NK-92 treated with Interleukin-12 subunit alpha and Interleukin-12 subunit beta, amount 100 ng/mL, for 24 hours (cell line): ENCODE measurements around the gene SAMD3.
"Not testable (repeated sequence)": the region's sequence is repeated elsewhere in the genome, so short reads cannot be mapped to it uniquely, and the experiment has no call there.

Experiments used
- DNase-seq: peaks from one replicate; lab custom pipeline; 2025; lab: John Stamatoyannopoulos, UW

Gene SAMD3

GRCh38 chr6:130173377-130174004 is 49.3 kb downstream of the SAMD3 start:
- not testable (repeated sequence) for DNase-seq

- DNase-seq, result not testable (repeated sequence)
Measured at GRCh38 chr6:130170160-130170559, 52.6 kb downstream of the SAMD3 start.

GRCh38 chr6:130167655-130168054 is 55.1 kb downstream of the SAMD3 start:
- DNase-seq, result no peak

- no peak for DNase-seq
Measured at GRCh38 chr6:130164251-130164650, 58.5 kb downstream of the SAMD3 start.

GRCh38 chr6:130163266-130163665 is 59.5 kb downstream of the SAMD3 start:
- DNase-seq, result no peak

- no peak for DNase-seq
Measured at GRCh38 chr6:130162421-130162820, 60.3 kb downstream of the SAMD3 start.

GRCh38 chr6:130161683-130162404 is 60.9 kb downstream of the SAMD3 start:
- DNase-seq, result no peak

- no peak for DNase-seq
Measured at GRCh38 chr6:130159956-130160355, 62.8 kb downstream of the SAMD3 start.

GRCh38 chr6:130158548-130158947 is 64.2 kb downstream of the SAMD3 start:
- no peak for DNase-seq

GRCh38 chr6:130158056-130158455 is 64.7 kb downstream of the SAMD3 start:
- no peak for DNase-seq

GRCh38 chr6:130156908-130157307 is 65.8 kb downstream of the SAMD3 start:
- DNase-seq, result no peak

GRCh38 chr6:130152908-130153510 is 69.7 kb downstream of the SAMD3 start:
- DNase-seq, result no peak

GRCh38 chr6:130150906-130151305 is 71.8 kb downstream of the SAMD3 start:
- DNase-seq, result no peak

GRCh38 chr6:130149016-130149415 is 73.7 kb downstream of the SAMD3 start:
- not testable (repeated sequence) for DNase-seq

- DNase-seq, result no peak
Measured at GRCh38 chr6:130148181-130148580, 74.6 kb downstream of the SAMD3 start.

GRCh38 chr6:130147111-130147510 is 75.6 kb downstream of the SAMD3 start:
- DNase-seq, result no peak

- DNase-seq, result no peak
Measured at GRCh38 chr6:130143709-130144108, 79.0 kb downstream of the SAMD3 start.

GRCh38 chr6:130140084-130140483 is 82.7 kb downstream of the SAMD3 start:
- no peak for DNase-seq

GRCh38 chr6:130138909-130139242 is 83.9 kb downstream of the SAMD3 start:
- DNase-seq, result no peak

- no peak for DNase-seq
Measured at GRCh38 chr6:130138116-130138908, 84.4 kb downstream of the SAMD3 start.

GRCh38 chr6:130136798-130137197 is 86.0 kb downstream of the SAMD3 start:
- DNase-seq, result no peak

GRCh38 chr6:130134582-130134981 is 88.2 kb downstream of the SAMD3 start:
- no peak for DNase-seq

GRCh38 chr6:130132286-130132701 is 90.5 kb downstream of the SAMD3 start:
- peak; percentile 28 for DNase-seq
